GDM1 (cell line): ENCODE results near the gene MGARP.
"Not testable (repeated sequence)": the region's sequence is repeated elsewhere in the genome, so short reads cannot be mapped to it uniquely, and the experiment has no call there.

ENCODE experiments used
- DNase-seq: peaks from one replicate; lab custom pipeline; 2025; lab: John Stamatoyannopoulos, UW

The MGARP gene

GRCh38 chr4:139295206-139295941 lies 15.3 kb upstream of the MGARP start:
- DNase-seq, result peak; percentile 84

DNA sequence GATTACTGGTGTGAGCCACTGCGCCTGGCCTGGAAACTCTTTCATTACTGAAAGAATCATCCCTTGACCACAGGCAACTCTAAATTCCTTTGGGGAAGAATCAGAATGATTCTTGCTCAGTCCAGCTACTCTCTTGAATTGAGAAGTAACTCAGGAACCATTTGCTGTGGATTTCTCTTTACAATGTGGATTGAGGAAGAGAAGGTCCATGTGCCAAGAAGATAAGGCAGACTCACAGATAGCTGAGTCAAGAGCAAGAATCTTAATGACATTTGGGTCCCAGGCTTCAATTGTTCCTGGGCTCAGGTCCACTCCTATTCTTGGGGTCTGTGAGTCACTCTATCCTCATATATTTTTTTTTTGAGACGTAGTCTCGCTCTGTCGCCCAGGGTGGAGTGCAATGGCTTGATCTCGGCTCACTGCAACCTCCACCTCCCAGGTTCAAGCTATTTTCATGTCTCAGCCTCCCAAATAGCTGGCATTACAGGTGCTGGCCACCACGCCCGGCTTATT lies 6.2 kb upstream of the MGARP start:
- no peak for DNase-seq

GRCh38 chr4:139282721-139283075 lies 2.7 kb upstream of the MGARP start:
- DNase-seq, result no peak

GRCh38 chr4:139282065-139282720 lies 2.2 kb upstream of the MGARP start:
- DNase-seq, result no peak

DNA sequence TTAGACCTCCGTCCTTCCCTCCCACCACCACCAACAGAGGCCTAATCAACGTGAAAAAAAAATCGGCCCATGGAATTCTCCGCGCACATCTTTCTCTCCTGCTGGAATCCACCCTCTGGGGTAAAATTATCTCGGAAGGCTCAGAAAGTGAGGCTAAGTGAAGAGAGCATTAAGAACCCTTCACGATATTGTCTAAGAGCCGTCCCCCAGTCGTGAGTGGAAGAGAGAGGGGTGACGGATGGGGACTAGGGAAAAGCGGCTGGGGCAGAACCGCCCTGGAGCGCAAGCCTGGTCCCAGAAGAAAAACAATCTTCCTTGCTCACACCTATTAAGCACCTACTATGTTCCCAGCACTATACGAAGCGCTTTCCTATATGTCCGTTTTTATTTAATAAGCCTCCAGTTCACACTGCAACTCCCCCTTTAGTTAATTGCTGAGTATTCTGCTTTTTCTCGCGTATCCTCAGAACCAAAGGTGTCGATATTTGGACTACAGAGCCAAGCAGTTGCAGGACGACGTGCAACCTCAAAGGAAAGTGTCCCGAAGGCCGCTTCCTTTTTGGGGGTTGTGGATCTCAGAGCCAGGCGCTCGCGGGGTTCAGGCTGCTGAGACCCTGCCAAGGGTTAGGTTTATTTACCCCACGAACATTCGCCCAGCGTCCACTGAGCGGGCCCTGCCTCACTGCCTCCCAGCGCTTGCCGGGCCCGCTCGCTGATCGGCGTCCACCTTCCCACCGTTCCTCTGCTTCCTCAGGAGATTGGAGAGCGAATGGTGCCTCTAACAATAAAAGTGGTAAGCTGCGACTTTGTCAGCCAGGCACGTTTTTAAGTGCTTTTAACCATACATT lies 889 bp downstream of the MGARP start:
- DNase-seq, result no peak

DNA sequence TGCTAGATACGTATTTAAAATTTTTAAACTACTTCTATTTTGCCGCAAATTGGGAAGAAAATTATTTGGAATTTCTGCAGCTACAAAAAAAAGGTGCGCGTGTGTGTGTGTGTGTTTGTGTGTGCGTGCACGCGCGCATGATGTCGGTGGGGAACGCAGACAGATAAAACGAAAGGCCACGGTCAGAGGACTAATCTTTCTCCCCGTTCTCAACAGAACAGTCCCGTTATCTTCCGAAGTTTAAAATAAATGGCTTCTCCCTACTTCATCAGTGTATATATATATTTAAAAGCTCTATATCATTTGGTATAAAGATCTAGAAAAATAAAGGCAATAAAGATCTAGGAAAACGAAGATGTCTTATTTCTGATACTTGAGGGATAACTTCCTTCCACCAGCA lies 1.5 kb downstream of the MGARP start:
- DNase-seq, result no peak

GRCh38 chr4:139275281-139275735 lies 4.7 kb downstream of the MGARP start:
- DNase-seq, result no peak

DNA sequence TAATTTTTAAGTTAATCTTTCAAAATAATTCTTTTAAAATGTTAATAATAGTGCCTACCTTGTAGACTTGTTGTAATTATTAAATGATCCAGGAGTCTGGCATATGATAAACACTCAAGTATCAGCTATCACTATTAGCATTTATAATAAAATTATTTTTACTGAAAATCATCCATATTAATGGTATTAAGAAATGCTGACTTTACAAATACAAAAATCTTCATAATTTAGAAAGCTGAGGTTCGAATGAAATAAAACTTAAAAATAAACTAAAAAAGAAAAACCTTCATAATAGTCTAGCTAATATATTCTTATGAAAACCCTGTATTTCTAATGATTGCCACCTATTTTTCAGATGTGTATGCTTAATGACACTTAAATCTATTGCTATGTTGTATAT lies 5.2 kb downstream of the MGARP start:
- DNase-seq, result no peak

- DNase-seq, result no peak
Observed at GRCh38 chr4:139273835-139274234, 6.2 kb downstream of the MGARP start.

- DNase-seq, result no peak
Observed at GRCh38 chr4:139267301-139267700, 12.7 kb downstream of the MGARP start.

DNA sequence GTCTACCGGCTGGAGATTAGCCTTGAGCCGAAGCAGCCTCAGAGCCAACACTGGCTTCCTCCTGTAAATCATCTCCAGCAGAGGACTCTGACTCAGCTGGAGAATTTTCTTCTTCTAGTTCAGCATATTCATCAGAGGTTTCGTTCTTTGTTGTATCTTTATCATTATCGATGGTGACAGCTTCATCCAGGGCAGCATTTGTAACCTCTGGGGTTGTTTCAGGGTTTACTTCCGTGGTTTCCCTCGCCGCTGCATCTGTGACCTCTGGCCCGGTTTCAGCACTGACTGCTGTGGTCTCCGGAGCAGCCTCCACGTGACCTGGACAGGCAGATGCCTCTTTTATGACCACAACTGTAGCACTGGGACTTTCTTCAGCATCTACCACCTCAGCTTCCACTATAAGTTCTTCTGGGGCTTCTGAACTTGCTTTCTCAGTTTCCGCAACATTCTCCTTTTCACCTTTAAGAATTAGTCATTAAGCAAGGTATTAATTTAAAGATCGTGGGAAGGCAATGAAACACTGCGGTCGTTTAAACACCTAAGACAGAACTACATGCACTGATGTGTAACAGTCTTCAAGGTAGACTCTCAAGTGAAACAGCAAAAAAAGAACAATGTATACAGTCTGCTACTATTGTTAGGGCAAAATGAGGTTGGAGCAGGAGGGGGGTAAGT lies 13.3 kb downstream of the MGARP start:
- DNase-seq, result peak; percentile 39

DNA sequence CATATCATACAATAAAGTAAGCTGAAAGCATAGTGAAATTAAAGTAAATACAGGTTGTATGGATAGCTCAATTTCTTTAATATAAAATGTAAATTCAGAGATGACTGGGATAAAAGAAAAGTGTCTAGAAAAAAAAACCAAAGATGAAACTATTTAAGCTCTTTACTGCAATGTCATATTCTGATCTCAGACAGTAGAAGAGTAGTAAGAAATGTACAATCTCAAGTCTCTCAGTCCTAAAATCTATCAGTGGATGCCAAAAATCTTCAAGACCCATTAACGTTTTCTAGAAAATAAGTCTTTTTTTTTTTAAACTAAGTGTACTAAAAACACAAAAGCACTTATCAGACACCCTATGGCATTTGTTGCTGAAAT lies 13.8 kb downstream of the MGARP start:
- no peak for DNase-seq

- DNase-seq, result no peak
Observed at GRCh38 chr4:139265654-139266053, 14.4 kb downstream of the MGARP start.

DNA sequence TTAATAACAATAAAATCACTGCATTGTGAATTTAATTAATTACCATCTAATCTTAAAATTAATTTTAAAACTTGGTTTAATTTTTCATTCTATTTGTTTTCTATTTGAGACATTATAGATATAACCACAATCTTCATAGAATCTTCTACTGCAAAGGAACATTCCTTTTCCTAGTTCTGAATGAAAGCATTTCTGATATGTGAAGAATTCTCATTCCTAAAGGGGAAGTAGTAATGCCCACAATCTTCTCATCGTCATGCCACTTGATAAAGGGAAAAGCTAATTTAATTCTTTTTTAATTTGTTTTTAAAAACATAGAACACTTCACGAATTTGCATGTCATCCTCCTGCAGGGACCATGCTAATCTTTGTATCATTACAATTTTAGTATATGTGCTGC lies 23.7 kb downstream of the MGARP start:
- no peak for DNase-seq

GRCh38 chr4:139255581-139255980 lies 24.4 kb downstream of the MGARP start:
- not testable (repeated sequence) for DNase-seq

GRCh38 chr4:139253713-139254112 lies 26.3 kb downstream of the MGARP start:
- no peak for DNase-seq

GRCh38 chr4:139253046-139253445 lies 27.0 kb downstream of the MGARP start:
- DNase-seq, result no peak

DNA sequence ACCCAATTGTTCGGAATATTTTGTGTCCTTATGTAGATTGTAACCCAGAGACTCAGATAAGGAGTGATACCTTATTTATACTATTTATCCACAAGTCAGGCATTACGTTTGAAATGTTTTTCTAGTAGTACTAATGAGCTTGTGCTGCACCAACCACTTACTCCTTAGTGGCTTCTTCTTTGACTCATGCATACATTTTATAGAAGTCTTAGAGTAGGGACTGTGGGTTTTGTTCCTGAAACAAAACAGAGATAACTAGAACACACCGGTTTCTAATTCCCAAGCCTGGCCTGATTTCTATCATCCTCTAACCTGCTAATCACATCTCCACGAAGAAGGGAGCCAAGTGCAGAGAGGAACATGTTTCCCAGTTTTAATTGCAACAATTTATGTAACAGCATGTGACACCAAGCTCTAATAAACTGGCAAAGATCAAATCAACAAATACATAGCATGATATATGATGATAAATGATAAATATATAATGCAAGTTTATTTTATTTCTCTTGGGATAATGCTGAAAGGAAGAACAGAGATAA lies 32.3 kb downstream of the MGARP start:
- DNase-seq, result no peak

DNA sequence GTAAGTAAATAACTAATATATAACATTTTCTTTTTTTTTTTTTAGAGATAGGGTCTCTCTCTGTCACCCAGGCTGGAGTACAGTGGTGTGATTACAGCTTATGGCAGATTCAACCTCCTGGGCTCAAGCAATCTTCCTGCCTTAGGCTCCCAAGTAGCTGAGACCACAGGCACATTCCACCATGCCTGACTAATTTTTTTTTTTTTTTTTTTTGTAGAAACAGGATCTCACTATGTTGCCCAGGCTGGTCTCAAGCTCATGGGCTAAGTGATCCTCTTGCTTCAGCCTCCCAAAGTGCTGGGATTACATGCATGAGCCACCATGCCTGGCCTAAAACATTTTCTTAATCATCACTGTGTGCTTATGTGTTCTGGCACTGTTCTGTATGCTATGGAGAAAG lies 32.8 kb downstream of the MGARP start:
- DNase-seq, result no peak

- no peak for DNase-seq
Observed at GRCh38 chr4:139246166-139246565, 33.9 kb downstream of the MGARP start.

DNA sequence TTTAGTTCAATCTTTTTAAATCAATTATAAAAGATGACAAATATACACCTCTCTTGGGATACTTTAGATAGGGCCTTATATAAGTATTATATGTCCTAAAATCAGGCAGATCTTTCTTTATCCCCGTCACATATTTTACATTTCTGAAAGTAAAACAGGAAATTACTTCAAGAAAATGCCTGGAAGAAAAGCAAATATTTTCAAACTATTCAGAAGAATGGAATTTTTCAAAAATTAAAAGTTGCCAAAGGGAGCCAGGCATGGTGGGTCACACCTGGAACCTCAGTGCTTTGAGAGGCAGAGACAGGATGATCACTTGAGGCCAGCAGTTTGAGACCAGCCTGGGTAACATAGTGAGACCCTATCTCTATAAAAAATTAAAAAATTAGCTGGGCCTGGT lies 34.4 kb downstream of the MGARP start:
- DNase-seq, result no peak
